ENCODE measurements around the gene CA14. TPM values are rescaled to one million over a fixed set of nuclear protein-coding genes. Genes with fewer than 3 reads are reported as not detected.

CA14 gene
- total and polyA plus RNA-seq, 9 of the 15 experiments (the other 6 are each of a cell fraction or from before 2014, with no cell fraction given), result 0.13 to 0.57 (median 0.26) TPM; not detected in 1

- H3K4me3 ChIP-seq, result no peak overlapping the region
- BruUV-seq (replicated peaks), result no TSS peak
- in situ Hi-C loops (cut with MboI), result no loop called here
- 25% methylated on average over 4 of the region's 4 CpGs for WGBS (ENCODE audit: insufficient coverage, low coverage, missing lambda C conversion rate)
- no peaks in the 10 kb centered on the region for H3K9me3 ChIP-seq (replicated peaks; ENCODE audit: control insufficient read depth, insufficient read depth, low read depth, low read length)
- POLR2A ChIA-PET, result interaction anchor here (0.8 kb wide), 1 partner anchor 15 kb away, joined by 3 read pairs; no protein-coding TSS in a partner anchor
- intact Hi-C loops (cut with micrococcal nuclease), result no loop called here
- H3K79me2 ChIP-seq (ENCODE audit: control insufficient read depth, insufficient read depth, low read length), result no peaks in the 10 kb centered on the region
- no peak overlapping the region for H3K27ac ChIP-seq (ENCODE audit: extremely low read depth, low read depth, low read length)
- no peak for ATAC-seq
- H3K27me3 ChIP-seq (ENCODE audit: control insufficient read depth in 2 of 2, insufficient read depth in 2 of 2, low read length in 2 of 2), result no peaks in the 10 kb centered on the region; a peak in 1 of 5 replicates
- CTCF ChIA-PET (ENCODE audit: low intra/inter-chr PET ratio), result no interaction called here
- H3K4me1 ChIP-seq (replicated peaks in 1 of 2; ENCODE audit: control insufficient read depth in 2 of 2, insufficient read depth in 2 of 2, low read length in 2 of 2), result 0 out of 5 replicates have a peak, but pooled peaks cover 0 to 3% of the 10 kb centered on the region in 2 experiments
- TF ChIP-seq ZBTB17 (CRISPR knock-in tag; IDR thresholded peaks at IDR 0.05) (no peak), TFAM (CRISPR knock-in tag; conservative IDR thresholded peaks at IDR 0.05) (no peak), DMBX1 (CRISPR knock-in tag; IDR thresholded peaks at IDR 0.05; ENCODE audit: borderline replicate concordance) (no peak), MAZ (CRISPR knock-in tag; conservative IDR thresholded peaks at IDR 0.05 in 1 of 2, IDR thresholded peaks at IDR 0.05 in 1 of 2) (no peak), POLR2AphosphoS5 (IDR thresholded peaks at IDR 0.05; ENCODE audit: control insufficient read depth, insufficient read depth, low read depth, low read length) (no peak), ZNF830 (CRISPR knock-in tag; IDR thresholded peaks at IDR 0.05) (no peak), SRSF9 (IDR thresholded peaks at IDR 0.05; ENCODE audit: borderline replicate concordance, low read depth, low read length) (no peak), STAT5A (IDR thresholded peaks at IDR 0.05; ENCODE audit: borderline replicate concordance, low read length) (no peak), ESRRB (CRISPR knock-in tag; IDR thresholded peaks at IDR 0.05; ENCODE audit: borderline replicate concordance) (no peak), PYGO2 (tag; IDR thresholded peaks at IDR 0.05) (no peak)
- TF ChIP-seq, protein P1, sequence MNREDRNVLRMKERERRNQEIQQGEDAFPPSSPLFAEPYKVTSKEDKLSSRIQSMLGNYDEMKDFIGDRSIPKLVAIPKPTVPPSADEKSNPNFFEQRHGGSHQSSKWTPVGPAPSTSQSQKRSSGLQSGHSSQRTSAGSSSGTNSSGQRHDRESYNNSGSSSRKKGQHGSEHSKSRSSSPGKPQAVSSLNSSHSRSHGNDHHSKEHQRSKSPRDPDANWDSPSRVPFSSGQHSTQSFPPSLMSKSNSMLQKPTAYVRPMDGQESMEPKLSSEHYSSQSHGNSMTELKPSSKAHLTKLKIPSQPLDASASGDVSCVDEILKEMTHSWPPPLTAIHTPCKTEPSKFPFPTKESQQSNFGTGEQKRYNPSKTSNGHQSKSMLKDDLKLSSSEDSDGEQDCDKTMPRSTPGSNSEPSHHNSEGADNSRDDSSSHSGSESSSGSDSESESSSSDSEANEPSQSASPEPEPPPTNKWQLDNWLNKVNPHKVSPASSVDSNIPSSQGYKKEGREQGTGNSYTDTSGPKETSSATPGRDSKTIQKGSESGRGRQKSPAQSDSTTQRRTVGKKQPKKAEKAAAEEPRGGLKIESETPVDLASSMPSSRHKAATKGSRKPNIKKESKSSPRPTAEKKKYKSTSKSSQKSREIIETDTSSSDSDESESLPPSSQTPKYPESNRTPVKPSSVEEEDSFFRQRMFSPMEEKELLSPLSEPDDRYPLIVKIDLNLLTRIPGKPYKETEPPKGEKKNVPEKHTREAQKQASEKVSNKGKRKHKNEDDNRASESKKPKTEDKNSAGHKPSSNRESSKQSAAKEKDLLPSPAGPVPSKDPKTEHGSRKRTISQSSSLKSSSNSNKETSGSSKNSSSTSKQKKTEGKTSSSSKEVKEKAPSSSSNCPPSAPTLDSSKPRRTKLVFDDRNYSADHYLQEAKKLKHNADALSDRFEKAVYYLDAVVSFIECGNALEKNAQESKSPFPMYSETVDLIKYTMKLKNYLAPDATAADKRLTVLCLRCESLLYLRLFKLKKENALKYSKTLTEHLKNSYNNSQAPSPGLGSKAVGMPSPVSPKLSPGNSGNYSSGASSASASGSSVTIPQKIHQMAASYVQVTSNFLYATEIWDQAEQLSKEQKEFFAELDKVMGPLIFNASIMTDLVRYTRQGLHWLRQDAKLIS (CRISPR knock-in tag; IDR thresholded peaks at IDR 0.05), result no peak
- FAIRE-seq, result no peak
- H2AFZ ChIP-seq (ENCODE audit: low read depth, low read length), result no peak overlapping the region
- H3K9me1 ChIP-seq (ENCODE audit: control insufficient read depth, insufficient read depth, low read length), result no peaks in the 10 kb centered on the region
- H3K4me2 ChIP-seq (ENCODE audit: insufficient read depth, low read length), result no peak overlapping the region
- no peak overlapping the region for H3K9ac ChIP-seq (ENCODE audit: insufficient read depth in 1 of 2, low read depth in 2 of 2, low read length in 2 of 2)
- H3K36me3 ChIP-seq (ENCODE audit: control insufficient read depth, insufficient read depth, low read length), result no peaks in the 10 kb centered on the region
- no peaks in the 10 kb centered on the region for H4K20me1 ChIP-seq (replicated peaks; ENCODE audit: control insufficient read depth, insufficient read depth, low read length)
- DNase-seq (ENCODE audit: extremely low read depth in 1 of 4, low spot score in 3 of 4), result no peak
These were observed 47.5 kb upstream of the CA14 start for GRCh38 chr1:150210091-150210490.

All from K562 (cell line).